ENCODE data around the gene ATF3.

Gene ATF3

DNA sequence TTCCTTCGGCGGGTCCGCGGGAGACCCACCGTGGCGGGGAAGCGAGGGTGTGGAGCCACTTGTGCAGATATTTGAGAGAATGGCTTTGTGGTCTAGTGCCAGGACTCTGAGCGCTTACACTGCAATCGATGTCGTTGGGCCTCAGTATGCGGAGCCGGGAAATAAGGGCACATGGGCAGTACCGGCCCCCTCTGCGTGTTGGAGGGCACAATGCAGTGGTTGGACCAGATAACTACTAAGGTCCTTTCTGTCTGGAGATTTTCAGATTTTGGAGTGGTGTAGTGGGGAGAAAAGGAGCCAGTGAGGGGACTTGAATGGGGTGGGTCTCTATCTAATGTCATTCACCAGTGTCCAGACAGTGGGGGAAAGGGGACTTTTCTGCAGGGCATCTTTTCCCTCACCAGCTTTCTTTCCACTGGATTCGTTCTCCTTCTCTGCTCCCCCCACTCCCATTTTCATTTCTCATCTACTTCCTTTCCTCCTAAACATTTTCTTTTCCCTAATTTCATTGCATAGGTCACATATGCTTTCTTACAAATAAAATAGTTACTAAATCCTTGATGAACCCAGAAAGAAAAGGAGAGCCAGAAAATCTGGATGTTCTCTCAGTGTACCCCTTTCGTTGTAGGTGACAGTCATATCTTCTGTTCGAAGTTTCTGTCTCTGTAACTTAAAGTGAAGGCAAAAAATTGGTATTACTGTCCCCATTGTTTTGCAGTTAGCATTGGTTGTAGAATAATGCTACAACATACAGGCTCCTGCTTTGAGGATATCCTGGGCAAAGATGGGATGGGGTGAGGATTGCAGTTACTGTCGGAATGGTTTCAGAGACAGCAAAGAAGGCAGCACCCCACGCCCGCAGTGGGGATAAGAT is 1.4 kb downstream of the ATF3 start:
- no peak for FAIRE-seq

- FAIRE-seq, result no peak
Measured at GRCh38 chr1:212610575-212610967, 2.0 kb downstream of the ATF3 start.

DNA sequence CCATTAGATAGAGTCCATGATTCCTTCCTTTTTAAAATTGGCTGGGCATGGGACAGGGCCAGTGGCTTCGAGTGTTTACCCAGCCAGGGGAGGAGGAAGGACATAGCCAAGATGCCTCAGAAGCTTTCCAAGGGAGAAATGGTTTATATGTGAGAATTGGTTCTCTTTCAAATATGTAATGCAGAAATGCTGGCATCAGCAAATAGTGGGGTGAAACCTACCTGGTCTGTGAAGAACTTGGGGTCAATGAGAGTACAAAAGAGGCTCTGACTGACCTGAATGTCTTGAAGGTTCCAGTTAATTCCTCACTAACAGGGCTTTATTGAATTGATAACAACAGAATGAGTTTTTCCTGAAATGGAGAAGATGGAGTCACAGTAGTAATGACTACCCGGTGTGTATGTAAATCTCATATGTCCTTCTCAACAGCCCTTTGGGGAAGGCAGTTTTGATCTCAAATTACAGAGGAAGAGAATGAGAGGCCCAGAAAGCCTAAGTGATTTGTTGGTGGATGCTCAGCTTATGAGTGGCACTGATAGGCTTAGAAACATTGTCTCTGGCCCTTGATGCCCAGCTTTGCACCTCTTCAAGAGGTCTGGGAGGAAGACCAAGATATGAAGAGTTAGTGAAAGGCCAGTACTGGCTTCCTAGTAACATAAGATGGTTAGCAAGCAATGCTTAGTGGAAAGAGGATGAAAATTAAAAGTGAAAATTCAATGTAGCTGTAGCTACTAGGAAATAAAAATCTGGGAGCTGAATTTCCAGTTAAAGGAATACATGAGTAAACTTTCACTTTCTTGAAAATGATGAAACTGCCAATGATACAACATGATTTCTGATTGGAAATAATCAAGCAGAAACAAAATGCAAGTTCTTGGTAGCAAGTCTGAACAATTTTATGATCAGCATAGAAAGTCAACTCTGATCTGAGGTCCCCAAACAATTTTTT is 2.7 kb downstream of the ATF3 start:
- FAIRE-seq, result no peak

DNA sequence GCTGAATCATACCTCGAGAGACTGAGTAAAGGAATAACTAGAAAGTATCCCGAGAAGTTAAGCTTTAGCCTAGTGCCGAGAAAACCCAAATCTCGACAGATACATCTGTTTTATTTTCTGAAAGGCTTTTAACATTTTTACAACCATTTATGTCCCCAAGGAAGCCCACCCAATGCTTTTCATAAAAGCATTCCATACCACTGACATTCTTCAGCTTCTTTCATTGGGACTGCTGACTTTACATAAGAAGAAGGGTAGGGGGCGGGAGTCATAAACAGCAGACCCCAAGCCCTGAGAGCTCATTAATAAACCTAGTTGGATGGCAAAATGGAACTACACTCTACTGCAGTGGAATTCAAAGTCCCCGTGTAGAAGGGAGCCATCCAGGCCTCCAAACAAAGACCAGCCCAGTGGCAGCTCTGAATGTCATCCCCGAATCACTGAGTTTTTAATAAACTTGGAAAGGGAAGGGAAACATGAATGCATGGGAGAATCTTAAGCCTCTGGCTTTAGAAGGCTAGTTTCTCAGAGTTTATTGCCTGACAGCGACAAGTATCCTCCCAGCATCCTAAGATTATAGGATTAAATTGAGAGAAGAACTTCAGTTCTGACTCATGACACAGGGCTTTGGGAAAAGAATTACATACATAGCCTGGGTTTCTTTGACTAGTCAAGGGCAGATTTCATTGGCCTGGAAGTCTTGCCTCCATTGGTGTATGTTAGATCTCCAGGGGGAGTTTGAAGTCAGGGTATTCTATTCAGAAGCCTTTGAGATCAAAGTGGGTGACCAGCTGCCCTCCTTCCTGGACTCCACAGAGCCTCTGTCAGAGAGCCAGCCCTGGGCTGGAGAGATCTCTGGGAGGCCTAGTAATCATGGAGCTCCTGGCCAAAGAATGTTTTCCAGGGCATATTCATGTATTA is 3.7 kb downstream of the ATF3 start:
- FAIRE-seq, result no peak

GRCh38 chr1:212613440-212614335 is 5.1 kb downstream of the ATF3 start:
- FAIRE-seq, result no peak

DNA sequence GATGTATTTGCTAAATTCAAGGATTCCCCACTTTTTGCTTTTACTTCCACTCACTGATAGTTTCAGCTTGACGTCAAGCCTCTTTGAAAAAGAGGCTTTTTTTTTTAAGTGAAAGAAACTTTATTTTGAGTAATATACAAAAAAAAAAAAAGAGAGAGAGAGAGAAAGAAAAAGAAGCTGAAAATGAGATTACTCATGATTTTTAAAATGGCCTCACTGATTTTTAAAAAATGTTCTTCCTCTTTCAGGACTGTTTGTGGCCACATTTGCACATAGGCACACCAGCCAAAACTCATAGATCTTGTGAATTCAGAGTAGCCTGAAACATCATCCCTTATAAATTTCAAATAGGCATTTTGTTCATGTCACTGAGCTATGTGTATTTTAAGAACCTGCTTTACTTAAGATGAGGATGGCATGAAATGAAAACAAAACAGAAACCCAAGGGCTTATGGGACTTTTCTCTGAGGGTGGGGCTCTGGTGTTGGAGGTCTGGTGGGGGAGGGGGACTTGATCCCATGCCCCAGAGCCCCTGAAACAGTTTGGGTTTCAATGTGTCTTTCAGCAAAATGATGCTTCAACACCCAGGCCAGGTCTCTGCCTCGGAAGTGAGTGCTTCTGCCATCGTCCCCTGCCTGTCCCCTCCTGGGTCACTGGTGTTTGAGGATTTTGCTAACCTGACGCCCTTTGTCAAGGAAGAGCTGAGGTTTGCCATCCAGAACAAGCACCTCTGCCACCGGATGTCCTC is 6.1 kb downstream of the ATF3 start:
- FAIRE-seq, result no peak

GRCh38 chr1:212615201-212615470 is 6.6 kb downstream of the ATF3 start:
- no peak for FAIRE-seq

- FAIRE-seq, result no peak
Measured at GRCh38 chr1:212618466-212619210, 10.1 kb downstream of the ATF3 start.

GRCh38 chr1:212620293-212620692 is 11.7 kb downstream of the ATF3 start:
- FAIRE-seq, result no peak

DNA sequence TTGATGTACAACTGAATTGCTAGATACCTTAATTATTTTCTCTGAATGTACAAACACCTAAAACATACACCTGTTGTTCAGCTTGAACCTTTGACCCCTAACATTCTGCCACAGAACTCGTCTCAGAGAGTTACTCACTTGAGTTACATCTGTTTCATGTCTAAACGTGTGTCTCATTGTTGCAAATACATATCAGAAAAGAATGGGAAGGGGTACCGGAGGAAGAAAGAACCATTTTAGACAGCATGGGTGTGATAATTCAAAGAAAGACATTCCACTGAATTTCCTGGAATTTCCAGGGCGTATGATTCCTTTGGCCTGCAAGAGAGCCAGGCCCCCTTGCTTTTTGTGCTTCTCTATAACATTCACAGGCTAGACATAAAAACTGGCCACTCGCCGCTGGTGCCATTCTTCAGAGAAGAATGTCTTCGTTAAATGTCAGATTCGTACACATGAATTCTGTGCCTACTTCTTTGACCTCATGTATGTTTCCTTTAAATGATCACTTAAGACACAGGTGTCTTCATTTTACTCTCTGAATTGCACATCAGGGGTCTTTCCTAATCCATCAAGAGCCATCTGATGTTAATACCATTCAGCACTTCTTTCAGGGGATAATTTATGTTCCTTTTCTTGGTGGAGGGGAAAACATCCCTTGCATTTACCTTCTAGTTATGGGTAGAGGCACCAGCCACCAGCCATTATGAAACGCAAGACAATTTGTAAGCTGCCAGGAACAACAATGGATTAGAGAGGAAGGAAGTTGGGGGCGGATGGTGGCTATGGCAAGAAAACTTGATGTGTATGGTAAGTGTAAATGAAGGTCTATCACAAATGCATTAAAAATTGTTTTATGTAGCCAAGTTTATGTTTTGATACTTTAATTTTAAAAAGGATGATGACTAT is 12.7 kb downstream of the ATF3 start:
- FAIRE-seq, result no peak

DNA sequence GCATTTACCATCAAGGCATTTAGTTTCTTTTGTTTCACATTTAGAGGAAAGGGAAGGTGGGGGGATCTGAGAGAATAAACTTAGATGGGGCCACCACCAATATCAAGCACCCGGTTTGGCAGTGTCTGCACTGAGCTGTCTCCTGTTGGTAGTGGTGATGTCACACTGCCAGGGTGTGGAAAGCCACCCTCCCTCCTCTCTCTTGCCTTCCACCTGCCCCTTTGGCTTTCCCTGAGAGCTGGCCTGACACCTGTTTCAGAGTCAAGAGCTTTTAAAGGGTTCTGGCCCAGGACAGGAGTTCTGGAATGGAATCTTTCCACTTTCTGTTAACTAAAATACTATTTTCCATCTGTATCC is 13.4 kb downstream of the ATF3 start:
- no peak for FAIRE-seq

- no peak for FAIRE-seq
Measured at GRCh38 chr1:212622467-212622866, 13.9 kb downstream of the ATF3 start.

- FAIRE-seq, result no peak
Measured at GRCh38 chr1:212622906-212623305, 14.3 kb downstream of the ATF3 start.

- FAIRE-seq, result no peak
Measured at GRCh38 chr1:212623603-212624002, 15.0 kb downstream of the ATF3 start.

DNA sequence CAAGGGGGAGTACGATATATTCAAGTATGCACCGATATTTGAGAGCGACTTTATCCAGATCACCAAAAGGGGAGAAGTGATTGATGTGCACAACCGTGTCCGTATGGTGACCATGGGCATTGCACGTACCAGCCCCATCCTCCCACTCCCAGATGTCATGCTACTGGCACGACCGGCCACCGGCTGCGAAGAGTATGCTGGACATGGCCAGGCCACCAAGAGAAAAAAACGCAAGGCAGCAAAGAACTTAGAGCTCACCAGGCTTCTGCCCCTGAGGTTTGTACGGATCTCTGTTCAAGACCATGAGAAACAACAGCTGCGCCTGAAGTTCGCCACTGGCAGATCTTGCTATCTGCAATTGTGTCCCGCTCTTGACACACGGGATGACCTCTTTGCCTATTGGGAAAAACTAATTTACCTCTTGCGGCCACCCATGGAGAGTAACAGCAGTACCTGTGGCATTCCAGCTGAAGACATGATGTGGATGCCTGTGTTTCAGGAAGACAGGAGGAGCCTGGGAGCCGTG is 16.5 kb downstream of the ATF3 start:
- no peak for FAIRE-seq

DNA sequence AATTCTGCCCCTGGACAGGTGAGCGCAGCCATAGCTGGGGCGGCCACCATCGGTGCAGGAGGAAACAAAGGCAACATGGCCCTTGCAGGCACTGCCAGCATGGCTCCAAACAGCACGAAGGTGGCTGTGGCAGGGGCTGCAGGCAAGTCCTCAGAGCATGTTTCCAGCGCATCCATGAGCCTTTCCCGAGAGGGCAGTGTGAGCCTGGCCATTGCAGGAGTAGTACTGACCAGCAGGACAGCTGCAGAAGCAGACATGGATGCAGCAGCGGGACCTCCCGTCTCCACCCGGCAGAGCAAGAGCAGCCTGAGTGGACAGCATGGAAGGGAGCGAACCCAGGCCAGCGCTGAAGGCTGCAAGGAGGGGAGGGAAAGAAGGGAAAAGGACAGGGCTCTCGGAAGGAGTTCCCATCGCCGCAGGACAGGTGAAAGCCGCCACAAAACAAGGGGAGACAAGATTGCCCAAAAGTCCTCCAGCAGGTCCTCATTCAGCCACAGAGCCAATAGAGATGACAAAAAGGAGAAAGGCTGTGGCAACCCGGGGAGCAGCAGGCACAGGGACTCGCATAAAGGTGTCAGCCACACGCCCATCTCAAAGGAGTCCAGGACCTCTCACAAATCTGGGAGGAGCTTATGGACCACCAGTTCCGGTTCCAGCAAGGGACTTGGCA is 17.4 kb downstream of the ATF3 start:
- no peak for FAIRE-seq

- FAIRE-seq, result no peak
Measured at GRCh38 chr1:212628046-212628445, 19.5 kb downstream of the ATF3 start.

DNA sequence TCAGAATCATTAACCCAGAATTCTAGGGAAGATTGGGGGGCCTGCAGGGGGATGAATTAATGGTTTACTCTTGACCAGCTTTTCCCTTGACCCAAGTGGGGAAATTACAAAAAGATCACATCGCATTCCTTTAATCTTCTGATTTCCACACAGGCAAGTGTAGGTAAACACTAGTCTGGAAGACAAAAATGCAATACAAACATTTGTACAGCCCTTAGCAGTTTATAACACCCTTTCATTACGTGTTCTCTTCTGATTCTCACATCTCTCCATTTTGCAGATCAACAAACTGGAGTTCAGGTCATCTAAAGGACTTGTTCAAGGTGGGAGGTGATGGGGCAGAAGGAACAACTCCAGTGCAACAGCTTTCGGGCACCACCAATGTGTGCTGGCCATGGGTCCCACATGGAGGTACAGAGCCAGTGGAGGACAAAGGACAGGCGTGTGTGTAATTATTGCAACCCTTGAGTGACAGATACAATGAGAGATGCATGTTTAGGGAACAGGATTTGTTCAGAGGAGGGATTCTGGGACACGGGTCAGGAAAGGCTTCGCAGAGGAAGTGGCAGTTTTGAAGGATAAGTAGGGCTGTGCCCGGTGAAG is 20.4 kb downstream of the ATF3 start:
- no peak for FAIRE-seq

All from TTC549 (cell line).